HG03571 (cell line): Measurements from ENCODE around the gene IRF2.
"Not testable (repeated sequence)": the region's sequence is repeated elsewhere in the genome, so short reads cannot be mapped to it uniquely, and the experiment has no call there.

Source experiments
- ATAC-seq: cut with Tn5 transposase; IDR thresholded peaks from one replicate; pipeline ENCODE4 v1.9.1; 2021; ENCODE audit not compliant: unreplicated experiment

Gene IRF2

DNA sequence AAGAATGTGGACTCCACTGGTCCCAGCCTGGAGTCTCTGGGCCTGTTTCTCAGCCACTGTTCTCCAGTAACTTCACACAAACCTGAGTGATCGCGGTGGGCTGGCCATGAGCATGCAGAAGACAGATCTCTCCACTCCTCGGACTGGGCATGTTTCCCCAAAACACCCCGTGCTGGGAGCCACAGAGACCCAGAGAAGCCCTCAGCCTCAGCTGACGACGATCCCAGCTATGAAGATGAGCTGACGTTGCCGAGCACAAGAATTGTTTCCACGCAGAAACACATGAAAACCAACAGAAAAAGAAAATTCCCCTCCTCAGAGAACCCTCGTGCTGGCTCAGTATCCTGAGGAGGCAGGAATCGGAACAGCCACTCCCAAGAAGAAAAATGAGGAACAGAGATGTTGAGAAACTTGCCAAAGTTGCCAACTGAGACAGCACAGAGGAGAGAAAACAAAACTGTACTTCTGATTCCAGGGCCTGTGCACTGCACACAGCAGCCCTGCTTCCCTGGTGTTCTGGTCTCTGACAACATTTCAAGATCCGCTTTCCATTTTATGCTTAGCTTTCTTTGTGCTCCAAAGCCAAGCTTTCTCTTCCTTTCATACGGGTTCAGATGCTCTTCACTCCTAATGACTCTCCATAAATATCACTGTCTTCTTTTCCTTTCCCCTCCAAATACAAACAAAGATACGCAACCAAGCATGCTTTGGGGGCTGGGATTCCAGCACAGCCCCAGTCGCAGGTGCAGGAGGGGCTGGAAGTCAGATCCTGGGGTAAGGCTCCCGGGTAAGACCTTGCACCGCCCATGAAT, 81.4 kb downstream of the IRF2 start:
- no peak for ATAC-seq

DNA sequence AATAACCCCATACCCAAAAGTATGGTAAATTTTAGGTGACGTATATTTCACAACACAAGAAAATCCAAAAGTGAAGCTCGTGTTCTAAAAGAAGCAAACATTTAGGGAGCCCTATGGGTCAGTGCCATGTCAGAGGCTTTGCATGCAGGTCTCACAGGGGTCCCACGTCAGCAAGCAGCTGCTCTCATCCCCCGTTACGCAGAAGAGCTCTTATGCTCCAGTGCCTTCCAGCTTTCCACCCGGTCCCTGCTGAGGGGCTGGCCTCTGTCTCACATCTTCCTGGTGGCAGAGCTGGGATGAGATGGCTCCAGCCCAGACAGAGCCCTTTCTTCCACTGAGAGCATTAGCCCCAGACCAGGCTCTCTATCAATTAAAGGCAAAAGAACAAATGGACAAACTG, 82.0 kb downstream of the IRF2 start:
- no peak for ATAC-seq

DNA sequence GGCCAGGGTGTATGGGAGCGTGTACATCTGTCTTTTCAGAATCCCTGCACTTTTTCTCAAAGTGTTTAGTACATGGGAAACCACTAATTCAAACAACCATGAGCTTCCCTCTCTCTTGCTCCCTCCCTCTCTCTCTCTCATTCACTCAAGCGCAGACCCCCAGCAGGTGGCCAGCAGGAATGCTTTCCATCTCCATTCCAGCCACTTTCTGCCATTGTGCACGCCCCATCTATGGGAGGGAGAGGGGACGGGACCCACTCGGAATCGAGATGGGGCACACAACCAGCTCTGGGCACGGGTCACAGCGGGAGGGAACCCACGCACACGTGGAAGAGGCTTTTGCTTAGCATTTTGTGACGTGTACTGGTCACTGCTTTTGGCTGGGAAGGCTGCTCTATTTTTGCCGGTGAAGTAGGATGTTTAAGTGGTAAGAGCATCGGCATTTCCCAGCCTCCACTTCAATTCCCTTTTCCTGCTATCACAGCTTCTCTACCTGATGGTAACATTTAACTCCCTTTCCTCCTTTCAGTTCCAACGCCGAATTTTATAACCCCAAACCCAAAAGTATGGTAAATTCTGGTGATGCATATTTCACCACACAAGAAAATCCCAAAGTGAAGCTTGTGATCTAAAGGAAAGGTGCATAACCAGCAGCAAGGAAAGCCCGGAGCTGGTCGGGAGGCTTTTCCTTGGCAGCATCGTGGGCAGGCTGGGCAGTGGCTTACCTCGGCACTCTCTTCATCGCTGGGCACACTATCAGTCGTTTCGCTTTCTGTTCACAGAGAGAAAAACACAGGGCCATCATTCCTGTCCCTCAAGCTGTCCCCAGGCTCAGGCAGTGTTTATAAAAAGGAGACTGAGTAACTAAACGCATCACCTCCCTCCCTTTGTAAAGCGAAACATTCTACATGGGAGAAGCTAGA, 84.1 kb downstream of the IRF2 start:
- ATAC-seq: no peak

DNA sequence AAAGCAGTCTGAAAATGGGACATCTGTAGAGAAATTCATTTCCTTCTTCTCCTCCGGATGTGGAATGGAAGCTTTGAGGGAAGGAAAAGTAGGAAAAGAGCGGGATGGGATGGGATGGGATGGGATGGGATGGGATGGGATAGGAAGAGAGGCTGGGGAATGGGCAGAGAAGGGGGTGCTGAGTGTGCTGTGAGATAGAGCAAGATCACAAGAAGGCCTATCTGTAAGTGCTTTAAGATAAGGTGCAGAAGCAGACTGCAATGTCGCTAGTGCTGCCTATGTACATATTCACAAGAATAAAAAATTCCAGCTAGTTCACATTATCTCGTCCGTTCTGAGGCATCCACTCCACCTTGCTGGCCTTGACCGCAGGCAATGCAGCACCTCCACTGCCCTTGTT, 86.2 kb downstream of the IRF2 start:
- ATAC-seq: no peak

DNA sequence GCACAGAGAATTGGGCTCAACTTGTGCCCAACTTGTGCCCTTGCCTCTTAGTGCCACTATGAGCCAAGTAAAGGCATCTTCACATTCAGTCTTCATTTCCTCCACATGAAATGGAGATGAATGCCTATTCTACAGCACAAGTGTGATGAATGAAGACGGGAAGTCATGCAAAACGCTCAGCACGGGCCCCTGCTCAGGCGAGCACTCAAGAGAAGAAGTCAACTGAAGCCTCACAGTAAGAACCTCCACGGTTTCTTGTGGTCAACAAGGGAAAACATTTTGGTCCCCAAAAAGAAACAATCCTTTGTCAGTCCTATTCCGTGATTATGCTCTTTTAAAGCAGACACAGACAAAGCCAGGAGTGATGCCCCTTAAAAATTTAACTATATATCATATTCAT, 87.0 kb downstream of the IRF2 start:
- peak; percentile 28 for ATAC-seq

DNA sequence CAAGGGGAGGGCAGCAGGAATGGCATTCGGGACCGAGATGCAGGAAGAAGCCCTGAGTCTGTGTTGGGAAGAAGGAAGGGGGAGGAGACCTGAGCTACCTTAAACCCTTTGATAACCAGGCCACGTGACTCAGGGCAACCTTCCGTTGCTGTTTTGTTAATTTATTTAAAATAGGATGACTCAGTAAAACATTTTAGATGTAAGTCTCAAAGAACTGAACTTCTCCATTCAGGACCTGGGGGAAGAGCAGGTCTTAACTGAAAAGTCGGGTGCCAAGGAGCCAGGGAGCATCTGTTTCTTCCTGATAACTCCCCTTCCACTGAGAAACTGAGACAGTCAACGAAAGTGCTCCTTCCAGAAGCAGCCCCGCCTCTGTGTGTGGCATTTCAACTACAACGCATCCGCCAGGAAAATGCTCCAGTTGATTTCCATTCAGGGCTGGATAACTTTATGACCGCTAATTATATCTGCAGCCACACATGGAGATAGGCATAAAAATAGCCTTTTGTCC, 88.0 kb downstream of the IRF2 start:
- ATAC-seq: no peak

DNA sequence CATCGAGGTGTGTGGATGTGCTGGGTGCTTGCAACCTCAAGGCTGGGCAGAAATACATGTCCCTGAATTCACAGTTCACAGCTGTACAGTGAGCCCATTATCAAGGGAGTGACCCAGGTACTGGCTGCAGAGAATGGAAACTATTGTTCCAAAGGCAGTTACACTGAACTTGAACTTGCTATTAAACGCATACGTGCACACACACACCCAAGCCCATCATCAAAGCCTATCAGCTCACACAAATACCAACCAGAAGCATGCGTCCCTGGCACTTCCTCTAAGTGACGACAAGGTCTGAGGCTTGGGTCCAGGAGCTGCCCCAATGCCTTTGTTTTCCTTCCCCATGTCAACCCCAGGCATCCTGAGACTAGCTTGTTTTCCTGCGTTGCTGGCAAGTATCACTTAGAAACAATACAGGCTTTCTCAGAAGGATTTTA, 88.6 kb downstream of the IRF2 start:
- ATAC-seq: no peak

DNA sequence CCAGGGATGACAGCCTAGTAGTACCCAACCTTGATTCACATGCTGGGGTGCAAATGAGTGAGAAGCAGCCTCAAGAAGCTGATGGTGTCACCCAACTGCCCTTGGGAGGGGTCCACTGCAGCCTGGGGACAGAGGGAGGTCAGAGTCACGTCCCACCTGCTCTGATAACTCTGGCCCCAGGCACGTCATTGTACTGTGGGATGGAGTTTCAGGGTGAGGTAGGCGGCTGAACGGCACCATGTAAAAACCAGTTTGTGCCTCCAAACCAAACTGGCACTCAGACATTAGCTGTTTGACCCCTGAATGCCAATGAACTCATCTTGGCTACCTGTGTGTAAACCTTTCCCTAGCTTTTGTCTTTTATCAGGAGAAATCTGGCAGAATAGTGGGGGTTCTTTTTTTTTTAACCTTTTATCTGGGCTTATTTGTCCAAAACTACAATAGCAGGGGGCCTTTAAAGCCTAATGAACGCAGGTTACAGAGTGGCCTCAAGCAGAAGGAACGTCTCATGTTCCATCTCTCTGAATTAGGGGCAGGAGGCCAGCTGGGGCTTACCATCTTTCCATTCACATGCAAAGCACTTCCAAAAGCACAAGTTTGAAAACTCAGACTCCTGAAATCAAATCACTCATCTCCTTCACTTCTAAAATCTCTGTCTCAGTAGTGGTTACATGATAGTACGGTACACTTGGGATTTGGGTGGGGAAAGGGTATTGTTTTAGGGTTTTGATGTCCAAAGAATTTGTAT, 89.4 kb downstream of the IRF2 start:
- peak; percentile 18 for ATAC-seq

DNA sequence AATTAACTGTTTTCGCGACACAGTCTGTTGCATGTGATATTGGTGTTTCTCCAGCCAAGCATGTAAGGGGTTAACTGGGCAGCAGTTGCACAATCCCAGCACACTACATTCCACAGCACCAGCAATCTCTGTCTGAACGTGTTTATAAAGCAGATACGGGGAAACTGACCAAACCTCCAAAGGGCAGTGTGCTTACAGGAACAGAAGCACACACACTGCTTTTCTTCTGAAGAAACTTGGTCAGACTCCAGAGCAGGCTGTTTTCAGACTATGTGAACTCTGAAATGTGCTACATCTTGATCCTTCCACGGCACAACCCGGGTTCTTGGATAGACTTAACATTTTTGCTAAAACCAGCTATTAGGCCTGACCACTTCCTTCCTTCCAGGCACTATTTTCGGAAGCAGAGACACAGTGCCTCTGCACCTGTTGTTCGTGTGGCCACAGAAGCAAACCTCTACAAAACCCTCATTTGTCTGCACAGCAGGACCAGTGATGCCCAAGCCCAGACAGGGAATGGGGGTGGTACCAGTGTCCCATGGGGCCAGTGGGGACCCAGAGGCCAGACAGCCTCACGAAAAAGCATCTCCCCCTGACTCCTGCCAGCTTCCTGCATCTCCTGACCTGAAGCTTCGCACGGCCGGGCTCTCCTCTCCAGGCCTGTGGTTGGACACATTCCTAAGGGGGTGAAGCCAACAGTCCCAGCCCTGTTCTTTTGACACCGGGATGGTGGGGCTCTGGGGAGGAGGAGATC, 90.1 kb downstream of the IRF2 start:
- ATAC-seq: peak; percentile 84

DNA sequence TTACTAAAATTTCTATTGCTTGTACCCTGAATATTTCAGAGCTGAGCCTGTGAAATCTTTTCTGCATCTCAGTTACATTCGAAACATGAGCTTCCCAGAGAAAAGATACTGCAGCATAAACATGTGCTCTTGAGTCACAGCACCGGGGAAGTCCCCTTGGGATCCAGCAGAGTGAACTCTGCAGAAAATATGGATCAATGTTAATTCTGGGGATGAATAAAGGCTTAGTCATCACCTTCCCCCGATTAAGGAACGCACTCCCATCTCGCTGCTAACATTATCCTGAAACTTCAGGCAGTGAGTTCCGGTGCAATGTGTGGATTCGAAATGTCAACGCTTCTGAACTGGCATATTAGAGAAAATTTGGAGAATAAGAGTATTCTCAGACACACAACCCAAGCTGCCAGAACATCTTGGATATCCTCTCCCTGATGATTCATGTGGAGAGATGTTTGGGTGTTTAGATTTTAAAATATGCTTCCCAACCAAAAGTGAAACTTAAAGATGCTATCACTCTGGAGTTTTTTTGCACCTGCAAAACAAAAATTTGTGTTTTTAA, 90.8 kb downstream of the IRF2 start:
- peak; percentile 0 for ATAC-seq

DNA sequence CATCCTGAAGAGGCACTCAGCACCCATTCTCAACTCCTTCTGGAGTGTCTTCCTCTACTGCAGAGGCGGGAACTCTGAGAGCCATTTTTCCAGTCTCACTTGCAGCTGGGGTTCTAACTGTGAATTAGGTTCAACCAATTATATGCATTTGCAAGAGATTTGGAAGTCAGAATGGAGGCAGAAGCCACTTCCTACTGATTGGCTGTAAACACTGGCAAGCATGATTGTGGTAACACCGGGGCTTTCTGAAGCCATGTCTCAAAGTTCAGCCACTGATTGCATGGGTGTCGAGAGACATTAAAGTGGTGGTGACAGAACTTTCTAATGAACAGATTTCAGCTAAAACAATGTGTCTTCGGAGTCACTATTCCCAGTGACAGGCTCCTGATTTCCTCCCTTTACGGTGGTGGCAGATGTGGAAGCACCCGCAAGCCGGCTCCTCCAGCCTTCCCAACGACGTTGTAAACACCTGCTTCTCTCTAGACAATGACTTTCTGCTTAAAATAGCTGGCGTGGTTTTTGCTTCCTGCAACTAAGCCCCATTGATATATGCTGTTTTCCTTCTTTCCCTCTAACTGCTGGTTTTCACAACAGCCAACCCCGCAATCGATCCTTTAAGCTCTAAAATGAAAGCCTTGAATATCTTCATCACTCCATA, 92.0 kb downstream of the IRF2 start:
- no peak for ATAC-seq

DNA sequence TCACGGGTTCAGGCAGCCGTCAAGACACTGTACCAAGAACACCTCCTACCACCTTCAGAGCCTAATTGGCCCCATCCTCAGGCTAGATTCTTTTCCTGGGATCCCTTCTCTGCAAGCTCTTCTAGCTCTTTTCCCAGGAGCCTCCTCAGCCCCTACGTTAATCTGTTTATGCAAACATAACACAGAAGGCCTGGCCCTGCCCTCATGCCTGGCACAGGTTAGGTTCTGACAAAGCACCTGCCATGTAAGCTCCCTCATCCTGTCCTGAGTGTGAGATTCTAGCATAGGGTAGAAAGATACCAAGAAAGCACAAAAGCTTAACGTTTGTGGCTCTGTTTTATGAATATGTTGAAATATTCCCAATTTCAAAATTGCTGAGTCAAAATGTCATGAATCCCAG, 93.6 kb downstream of the IRF2 start:
- ATAC-seq: no peak

DNA sequence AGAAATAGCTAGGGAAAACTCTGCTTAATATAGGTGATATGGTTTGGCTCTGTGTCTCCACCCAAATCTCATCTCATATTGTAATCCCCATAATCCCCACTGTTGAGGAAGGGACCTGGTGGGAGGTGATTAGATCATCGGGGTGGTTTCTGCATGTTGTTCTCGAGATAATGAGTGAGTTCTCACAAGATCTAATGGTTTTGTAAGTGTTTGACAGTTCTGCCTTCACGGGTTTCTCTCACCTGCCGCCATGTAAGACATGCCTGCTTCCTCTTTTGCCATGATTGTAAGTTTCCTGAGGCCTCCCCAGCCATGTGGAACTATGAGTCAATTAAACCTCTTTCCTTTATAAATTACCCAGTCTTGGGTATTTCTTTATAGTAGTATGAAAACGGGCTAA, 94.1 kb downstream of the IRF2 start:
- ATAC-seq: not testable (repeated sequence)

DNA sequence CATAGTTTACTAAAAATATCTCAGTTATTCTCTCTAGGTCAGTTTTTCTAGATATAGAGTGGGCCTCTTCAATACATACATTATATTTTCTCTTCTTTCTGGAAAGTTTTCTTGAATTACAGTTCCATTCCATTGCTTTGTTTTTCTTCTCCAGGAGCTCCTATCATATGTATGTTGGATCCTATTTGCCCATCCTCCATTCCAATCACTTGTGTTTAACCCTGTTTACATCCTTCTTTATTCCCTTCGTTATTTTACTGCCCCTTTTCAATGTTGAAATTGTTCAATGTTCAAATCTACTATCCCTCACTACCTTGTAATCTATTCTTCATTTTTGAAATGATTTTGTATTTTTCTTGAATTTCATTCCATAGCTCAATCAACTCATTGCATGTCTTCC, 97.4 kb downstream of the IRF2 start:
- no peak for ATAC-seq

DNA sequence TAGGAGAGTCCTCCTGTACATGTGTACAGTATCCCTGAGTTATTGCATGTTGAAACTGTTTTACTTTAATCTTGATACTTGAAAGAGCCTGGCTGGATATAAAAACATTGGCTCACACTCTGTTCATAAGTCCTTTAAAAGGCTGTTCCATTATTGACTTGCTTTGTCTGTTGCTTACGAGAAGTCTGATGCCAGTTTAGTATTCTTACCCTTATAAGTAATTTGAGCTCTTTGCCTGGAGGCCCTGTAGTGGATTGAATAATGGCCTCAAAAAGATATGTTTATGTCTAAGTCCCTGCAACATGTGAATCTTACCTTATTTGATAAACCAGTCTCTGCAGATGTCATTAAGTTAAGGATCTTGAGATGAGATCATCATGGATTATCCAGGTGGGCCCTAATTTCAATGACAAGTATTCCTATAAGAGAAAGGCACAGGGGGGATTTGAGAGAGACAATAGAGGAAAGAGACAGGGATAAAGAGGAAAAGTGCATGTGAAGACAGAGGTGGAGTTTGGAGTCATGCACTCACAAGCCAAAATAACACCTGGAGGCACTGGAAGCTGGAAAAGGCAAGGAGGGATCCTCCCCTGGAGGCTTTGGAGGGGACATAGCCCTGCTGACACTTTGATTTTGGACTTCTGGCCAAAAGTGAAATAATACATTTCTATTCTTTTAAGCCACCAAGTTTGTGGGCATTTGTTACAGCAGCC, 98.1 kb downstream of the IRF2 start:
- no peak for ATAC-seq

DNA sequence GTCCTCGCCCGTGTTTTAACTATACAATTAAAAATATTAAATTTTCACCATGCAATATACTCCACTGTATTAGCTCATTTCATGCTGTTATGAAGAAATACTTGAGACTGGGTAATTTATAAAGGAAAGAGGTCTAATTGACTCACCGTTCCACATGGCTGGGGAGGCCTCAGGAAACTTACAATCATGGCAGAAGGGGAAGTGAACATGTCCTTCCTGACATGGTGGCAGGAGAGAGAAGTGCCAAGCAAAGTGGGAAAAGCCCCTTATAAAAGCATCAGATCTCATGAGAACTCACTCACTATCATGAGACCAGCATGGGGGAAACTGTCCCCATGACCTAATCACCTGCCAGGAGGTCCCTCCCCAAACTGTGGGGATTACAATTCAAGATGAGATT, 98.7 kb downstream of the IRF2 start:
- ATAC-seq: not testable (repeated sequence)

DNA sequence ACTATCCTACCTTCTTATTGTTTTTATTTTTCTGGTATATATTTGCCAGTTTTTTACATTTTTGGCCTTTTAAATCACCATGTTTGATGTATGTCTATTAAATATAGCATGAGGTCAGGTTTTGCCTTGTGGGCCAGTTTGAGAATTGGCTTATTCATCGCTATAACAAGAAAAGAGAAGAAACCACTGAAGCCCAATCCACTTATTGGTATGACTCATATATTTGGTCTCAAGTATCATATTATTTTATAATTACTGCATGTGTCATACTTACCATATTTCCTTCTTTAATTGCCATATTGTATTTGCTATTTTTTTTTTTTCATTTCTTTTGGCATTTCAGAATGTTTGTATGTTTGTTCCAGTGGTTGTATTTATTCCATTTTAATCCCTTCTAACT, 99.3 kb downstream of the IRF2 start:
- no peak for ATAC-seq

DNA sequence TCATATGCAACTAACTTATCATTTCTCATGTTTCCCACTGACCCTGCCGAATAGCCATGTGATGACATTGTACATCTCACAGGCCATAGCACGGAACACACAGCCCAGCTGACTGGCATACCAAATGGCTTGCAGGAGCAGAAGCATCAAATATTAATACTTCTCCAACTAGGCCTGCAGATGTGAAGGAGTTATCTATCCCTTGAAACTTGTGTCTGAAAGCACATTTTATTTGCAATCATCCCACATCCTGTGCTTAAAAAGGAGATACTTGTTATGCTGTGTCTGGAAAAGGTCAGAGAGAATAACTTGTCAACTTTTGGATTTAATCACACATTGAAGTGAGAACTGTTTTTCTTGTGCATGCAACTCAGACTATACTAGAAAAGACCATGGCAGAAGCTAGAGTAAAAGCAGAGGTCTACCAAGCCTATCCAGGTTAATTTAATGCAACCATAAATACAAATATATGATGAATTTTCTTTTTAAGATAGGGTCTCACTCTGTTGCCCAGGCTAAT, 100.4 kb downstream of the IRF2 start:
- no peak for ATAC-seq

DNA sequence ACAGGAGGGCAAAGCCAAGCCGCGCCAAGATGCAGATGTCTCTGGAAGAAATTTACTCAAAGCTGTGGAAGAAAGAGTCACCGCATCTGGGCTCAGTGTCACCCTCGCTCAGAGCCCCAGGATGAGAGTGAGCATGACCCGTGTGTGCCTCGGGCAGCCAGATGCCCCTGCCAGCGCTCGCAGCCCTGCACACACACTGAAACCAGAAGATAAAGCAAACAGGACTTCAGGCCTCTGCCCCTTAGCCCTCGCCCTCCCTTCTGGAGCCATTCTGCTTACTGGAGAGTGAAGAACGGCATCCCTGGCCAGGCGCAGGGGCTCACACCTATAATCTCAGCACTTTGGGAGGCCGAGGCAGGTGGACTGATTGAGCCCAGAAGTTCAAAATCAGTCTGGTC, 103.0 kb downstream of the IRF2 start:
- ATAC-seq: no peak
